ENCODE data around the gene LPP.

Gene LPP

DNA sequence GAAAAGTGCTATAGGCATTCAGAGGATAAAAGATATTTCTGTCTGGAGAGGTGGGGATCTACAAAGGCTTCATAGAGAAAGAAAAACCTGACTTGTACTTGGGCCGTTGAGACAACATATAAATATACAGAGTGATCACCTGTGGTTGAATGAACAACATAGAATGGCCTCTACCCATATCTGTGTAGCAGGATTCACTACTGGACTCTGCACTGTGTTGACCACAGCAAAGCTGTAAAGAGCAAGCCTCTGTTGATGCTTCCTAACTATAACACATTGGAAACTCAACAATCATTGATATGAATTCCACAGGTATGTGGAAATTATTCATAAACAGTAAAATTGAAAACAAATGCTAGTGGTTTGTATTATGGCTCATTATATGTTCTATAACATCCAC lies 19.1 kb upstream of the LPP start:
- DNase-seq (ENCODE audit: low read depth, low spot score) = no peak

DNA sequence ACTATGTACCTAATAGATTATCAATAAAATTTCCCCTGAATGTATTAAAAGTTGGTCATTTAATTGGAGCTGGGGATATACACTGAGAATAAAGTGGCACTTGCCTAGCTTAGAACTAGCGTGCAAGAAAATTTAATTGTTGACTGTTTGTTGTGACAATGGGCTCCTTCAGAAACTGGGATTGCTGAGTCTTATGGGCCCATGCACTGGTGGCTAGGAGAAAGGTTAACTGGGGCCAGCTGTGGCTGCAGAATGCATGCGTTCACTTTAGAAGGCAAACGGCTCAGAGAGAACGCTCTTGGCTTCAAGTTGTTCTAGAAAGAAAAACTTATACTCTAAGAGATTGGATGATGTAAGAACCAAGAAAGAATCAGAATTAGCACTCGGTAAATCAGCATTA lies 18.7 kb upstream of the LPP start:
- no peak for DNase-seq (ENCODE audit: low read depth, low spot score)

DNA sequence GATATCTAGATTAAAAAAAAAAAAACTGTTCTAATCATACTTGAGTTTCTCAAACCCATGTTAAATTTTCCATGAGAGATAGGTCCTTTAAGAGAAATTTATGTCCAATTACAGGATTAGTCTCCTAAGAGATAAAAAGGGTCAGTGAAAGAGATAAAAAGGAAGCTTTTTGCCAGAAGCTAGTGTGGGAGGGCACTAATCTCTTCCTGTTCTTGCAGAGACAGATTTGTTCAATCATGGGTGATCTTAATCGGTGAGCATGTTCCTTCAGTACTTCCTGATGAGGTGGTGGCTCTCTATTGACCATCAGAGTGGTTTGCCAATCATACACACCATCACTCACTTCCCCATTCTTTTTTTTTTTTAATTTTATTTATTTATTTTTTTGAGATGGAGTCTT lies 16.9 kb upstream of the LPP start:
- DNase-seq (ENCODE audit: low read depth, low spot score) = no peak

DNA sequence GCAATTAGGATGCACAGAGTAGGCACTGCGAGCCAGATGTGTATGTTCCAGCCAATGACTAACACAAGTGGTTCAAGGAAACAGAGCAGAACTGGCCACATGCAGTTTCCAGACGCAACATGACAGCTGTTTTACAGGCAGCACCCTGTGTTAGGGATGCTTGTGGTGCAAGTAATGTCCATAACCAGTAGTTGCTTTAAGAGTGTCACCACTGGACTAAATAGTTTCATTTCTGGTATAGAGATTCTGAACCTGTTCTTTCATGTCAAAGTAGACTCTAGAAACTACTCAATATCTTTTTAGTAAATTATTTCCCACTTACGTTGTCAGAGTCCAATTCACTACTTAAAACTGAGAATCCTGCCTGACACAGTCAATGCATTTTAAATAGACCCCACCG lies 14.5 kb upstream of the LPP start:
- no peak for DNase-seq (ENCODE audit: low read depth, low spot score)

DNA sequence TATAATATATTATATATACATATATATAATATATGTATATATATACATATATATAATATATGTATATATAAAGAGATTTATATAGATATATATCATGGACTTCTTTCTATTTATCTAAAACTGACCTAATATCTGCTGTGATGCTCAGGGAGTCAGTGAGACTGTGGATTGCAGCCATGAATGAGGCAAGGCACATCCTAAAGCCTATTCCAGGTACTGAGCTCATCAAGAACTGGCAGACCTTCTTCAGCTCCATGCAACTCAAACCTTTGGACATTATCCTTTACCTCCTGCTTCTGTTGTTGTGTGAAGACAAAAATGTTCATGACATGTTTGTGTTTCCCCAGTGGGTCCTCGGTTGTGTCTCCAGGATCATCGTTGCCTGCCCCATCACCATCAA lies 7.7 kb upstream of the LPP start:
- no peak for DNase-seq (ENCODE audit: low read depth, low spot score)

DNA sequence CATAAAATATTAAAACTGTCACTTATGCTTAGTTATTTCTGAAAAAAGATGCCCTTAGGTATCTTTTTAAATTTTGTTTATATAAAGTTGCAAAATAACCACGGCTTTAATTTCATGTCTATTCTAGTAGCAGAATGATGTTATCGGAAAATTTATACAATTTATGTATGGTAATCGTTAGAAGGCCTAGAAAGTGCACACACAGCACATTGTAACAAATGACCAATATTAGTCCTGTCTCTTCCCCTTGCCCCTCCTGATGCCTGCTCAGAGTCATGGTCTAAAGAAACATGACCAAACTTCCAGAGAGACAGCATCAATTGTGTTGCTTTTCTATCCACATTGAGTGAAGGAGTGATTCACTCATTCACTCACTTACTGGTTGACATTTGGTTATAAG lies 6.2 kb upstream of the LPP start:
- DNase-seq (ENCODE audit: low read depth, low spot score) = no peak

DNA sequence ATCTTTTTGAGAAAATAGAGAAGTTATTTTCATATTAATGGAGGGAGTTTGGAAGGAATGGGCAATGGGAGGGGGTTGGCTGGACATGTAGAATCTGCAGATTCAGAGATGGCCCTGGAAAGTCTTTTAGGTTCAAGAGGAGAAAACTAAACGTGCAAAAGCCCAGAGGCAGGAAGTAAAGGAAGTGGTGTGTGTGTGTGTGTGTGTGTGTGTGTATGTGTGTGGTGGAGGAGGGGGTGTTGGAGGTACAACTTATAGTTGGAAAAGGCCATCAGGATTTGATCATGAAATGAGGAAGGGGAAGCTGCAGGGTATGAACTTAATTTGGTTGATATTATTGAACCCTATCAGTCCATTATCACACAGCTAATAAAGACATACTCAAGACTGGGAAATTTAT lies 5.6 kb upstream of the LPP start:
- no peak for DNase-seq (ENCODE audit: low read depth, low spot score)

DNA sequence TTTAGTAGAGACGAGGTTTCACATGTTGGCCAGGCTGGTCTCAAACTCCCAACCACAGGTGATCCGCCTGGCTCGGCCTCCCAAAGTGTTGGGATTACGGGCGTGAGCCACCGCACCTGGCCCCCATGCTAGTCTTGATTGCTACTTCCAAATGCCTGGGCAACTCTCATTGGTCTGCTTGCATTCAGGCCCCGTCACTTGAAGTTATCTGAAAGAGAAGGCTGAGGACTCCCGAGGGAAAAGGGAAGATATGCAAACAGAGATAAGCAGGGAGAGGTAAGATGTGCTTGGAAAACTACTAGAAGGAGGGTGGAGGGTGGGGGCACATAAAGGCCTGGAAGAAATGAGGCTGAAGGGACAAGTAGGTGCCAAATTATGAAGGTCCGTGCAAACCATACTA lies 4.4 kb upstream of the LPP start:
- DNase-seq (ENCODE audit: low read depth, low spot score) = no peak

DNA sequence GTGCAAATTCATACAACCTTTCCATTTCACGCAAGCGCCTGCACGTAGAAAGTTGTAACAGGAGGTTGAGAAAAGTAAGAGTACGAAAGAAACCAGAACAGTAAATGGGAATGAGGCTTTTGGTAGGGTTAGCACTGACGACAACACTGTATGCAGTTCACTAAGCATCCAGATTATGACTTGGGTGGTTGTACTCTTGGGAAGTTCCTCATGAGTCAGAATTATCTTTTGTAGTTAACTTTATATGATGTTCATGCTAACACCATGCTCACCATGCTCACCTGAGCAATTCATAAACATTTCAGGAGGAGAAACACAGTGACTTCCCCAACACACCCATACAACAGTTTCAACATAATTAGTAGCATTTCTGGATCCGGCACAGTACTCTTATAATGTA lies 3.0 kb upstream of the LPP start:
- no peak for DNase-seq (ENCODE audit: low read depth, low spot score)

DNA sequence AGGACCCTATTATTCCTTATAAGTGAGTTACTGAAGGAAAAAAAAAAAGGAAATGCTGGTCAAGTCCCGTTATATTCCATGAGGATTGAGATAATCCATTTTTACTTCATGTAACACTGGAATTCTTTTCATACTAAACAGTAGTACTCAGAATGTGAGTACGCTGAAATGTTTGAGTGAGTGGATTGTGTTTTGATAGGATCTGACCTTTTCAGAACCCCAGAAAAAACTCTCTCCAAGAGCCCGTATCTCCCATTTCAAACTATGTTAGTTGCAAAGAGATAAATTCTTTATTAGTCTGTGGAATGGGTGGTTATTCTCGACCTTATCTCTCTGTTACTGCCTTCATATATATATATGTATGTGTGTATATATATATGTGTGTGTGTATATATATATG lies 2.5 kb upstream of the LPP start:
- DNase-seq (ENCODE audit: low read depth, low spot score) = no peak

DNA sequence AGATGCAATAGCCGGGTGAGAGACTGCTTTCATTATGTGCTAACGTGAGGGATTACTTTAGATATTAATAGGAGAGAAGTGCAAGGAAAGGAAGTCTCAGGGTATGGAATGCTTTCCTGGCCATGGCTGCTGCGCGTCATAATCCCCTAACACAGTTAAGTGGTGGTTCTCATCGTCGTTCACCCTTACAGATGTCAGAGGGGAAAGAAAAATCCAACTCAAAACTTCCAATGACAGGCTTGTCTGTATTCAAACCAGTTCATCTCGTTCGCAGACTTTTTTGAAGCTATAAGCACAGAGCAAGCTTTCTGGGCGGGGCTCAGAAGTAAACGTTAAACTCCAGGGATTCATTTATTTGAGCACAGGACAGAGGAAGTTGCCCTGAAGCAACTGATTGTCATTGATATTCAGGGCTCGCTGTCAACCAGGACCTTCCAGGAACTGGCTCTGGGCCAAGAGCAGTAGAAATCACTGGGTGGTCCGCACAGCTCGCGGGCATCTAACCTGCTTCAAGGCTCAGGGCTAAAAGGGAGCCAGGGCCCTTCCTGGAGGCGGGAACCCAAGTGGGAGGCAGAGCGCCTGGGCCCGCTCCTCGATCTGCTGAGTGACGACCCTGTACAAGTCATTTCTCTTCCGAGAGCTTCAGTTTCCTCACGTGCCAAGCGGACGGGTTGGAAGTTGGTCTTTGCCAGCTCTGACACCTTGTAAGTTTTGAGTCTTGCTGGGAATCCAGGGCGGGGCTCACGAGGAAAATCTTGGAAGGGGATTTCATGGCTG lies 1.1 kb upstream of the LPP start:
- DNase-seq (ENCODE audit: low read depth, low spot score) = peak; percentile 61

DNA sequence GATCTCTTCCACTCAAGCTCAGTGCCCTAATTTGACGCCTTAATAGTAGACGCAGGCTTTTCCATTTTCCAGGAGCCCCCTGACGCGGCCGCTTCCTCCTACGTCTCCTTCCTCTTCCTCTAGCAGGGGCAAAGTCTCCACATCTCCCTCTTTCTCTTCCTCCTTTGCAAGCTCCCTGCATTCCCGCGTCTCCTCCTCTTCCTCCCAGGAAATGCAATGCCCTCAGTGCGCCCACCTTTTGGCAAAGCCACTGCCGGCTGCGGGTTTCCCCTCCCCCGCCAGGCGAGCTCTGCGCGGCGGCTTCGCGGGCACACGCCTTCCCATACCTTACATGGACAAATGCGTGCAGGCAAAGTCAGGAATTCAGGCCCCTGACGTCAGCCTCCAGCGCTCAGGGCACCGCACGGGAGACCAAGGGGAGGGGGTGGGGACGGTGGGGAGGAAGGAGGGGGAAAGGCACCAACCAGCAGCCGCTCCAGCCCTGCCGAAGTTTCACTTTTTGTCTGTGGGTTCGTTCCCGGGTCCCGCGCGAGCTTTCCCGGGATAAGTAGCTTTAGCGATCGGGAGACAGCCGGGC lies 432 bp upstream of the LPP start:
- peak; percentile 82 for DNase-seq (ENCODE audit: low read depth, low spot score)

DNA sequence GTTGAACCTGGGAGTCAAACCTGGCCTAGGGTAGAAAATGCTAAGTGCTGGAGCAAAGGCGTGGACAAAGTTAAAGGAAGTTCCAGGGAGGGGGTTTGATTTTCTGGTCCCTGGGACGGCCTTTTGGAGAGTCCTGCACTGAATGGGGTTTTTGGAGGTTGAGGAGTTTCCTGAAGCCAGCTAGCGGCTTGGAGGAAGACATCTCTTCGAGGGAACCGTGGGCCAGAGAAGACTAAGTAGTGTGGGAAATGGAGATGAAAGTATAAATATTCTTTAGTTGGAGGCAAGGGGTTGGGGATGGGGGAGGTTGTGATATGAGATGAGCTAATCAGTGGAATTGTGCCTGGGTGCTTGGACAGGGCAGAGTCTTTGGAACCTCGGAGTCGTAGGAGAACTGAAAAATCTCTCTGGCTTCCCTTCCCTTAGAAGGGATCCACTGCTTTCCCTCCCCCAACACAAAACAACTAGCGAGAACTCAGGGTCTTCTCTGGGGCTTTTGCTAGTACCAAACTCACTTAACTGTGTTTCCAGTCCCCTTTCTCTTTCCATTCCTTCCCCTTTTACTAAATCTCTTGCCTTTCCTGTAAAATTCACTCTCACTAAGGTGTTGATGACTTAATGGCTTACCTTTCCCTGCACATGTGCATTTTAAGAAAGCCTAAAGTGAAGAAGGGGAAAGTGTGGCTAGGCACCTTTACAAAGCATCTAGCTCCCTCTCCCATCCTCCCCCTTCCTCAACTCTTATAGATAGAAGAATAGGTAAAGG lies 1.0 kb downstream of the LPP start:
- no peak for DNase-seq (ENCODE audit: low read depth, low spot score)

DNA sequence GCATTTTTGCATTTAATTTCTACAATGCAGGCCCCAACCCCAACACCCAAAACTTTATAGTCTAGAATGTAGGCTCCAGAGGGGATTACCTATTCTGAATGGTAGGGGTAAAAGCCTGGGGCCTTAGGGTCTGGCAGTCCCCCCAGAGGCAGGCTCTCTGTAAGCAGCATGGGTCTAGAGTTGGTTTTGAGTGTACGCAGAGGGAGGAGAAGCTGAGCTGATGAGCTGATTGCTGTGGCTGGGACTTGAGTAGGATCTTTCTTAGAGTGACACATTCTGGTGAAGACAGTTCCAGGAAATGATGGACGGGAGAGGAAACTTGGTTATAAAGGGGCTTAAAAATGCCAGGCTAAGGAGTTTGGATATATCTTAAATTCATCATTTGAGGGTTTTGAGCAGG lies 2.1 kb downstream of the LPP start:
- no peak for DNase-seq (ENCODE audit: low read depth, low spot score)

DNA sequence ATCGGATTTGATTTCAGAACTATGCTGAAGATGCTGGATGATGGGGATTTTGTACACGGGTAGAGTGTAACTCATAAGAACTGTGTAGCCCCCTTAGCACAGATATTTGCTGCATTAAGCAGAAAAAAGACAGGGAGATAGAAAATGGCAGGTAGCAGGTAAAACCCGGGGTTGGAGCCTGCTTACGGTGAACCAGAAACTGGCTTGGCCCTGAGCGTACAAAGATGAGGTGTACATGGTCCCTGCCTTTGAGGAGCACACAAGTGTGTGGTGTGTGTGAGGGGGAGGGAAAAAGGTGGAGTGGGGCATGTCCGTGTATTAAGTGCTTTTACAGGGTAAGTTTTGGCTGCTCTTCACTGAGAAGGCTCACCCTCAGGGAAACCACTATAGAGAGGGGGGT lies 3.5 kb downstream of the LPP start:
- no peak for DNase-seq (ENCODE audit: low read depth, low spot score)

DNA sequence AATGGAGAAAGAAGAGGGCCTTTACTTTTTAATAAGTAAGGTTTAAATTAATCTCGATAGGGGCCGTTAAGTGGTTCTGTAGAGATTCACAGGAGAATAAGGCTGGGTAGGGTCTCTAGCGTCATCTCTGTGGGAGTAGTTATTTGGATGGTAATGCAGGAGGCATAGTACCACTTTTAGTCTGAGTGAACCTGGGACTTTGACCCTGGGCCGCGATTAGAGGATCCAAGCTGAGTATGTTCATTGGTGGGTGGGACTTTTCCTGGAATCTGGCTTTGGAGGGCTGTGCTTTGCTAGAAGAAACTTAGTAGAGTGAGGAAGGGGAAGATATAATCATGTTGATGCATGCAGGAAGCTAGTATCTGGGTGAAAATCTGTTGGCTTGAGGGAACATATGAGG lies 4.0 kb downstream of the LPP start:
- no peak for DNase-seq (ENCODE audit: low read depth, low spot score)

DNA sequence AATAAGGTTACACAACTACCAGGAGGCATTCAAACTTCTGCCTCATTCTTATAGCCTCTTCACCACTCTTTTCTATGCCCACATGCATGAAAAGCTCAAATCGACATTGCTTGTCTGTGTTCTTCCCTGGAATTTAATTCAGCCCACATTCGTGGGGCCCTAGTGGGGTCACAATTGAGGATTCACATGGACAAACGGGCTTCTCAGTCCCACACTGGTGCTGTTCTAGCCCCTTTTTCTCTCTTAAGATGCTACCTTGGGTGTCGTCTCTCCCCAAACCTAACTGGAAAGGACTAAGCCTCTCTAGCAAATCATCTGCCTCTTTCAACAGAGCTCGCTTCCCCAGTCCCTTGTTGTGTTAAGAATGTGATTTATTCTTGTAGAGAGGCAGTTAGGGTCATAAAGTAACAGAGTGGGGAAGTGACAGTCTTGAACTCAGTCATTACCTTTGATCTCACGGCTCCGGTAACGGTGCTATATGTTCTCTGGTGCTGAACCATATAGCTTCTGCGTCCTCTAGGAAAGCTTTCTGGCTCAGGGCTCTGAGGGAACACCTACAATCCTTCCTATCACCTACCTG lies 4.9 kb downstream of the LPP start:
- no peak for DNase-seq (ENCODE audit: low read depth, low spot score)

DNA sequence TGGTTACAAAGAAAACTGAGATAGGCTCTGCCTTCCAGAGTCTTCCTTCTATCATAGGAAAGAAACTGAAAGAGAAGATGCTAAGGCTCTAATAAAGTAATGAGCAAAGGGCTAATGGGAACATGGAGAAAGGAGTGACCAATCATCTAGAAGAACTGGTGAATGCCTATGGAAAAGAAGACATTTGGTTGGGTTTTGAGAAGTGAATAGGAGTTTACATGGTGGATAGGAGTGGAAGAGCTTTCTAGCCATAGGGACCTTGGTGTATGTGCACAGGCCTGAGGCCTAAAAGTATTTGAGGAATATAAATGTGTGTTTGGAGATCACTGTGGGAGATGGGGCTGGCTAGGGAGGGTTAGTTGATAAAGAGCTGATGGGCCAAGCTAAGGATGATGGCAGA lies 6.8 kb downstream of the LPP start:
- no peak for DNase-seq (ENCODE audit: low read depth, low spot score)

DNA sequence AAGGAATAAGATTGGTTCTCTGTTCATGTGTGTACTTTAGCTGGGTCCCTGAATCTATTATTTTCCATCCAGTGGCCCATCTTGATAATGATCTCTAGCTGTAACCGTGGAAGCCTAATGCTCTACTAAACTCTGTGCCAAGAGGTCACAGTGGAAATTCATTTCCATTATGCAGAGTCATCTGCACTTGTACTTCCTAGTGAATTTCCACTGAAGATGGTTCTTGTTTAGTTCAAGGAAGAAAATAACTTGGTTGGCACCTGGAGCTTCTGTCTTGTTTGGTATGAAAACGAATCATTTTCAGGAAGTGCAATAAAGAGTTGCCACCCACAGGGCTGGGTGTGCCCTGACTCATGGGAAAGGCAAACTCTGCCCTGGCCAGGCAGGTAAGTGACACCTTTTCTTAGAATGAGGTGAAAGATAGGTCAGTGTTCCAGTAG lies 10.3 kb downstream of the LPP start:
- no peak for DNase-seq (ENCODE audit: low read depth, low spot score)

DNA sequence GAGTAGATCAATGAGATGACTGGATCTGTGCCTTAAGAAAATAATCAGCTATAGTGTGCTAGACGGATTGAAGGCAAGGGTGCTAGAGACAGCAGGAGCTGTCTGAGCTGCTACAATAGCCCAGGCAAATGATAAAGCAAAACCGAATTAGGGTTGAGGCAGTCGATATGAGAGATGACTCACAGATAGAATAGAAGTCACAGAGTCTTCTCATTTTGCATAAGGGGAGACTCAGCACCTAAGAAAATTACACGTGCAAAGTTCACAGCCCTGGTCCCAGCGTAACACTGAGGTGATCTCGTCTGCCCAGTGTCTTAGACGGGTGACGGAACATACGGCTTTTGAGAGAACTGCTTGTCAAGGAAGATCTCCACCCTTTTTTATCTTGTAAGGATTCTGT lies 11.6 kb downstream of the LPP start:
- DNase-seq (ENCODE audit: low read depth, low spot score) = no peak

DNA sequence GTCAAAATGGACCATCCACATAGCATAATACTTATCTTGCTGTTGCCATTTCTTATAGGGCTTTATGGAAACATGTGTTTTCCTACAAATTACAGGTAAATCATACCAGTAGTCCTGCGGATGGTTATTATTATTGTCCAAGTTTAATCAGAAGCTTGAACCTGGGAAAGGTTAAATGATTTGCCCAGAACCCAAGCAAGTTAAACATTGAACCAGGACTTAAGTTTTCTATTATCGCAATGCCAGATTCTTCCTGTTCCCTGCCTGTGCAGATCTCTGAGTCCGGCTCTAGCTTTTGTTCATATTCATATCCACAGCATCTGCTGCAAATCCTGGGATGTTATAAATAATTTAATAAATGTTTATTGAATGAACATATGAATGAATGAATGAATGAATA lies 12.5 kb downstream of the LPP start:
- DNase-seq (ENCODE audit: low read depth, low spot score) = no peak

DNA sequence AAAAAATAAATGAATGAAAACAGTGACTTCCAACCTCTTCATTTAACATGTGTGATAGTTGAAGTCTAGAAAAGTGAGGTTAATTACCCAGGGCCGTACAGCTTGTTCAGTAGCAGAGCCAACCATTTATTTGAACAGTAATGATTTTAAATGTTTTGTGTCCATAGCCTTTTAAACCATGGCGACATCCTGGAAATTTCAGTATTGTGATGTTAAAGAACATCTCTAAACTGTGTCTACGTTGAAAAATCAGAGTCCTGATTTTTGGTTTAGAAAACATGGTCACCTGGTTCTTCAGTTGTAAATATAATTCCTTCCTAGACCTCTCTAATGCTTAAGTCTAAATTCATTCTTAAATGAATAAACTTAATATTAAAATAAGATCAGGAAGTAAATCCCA lies 14.2 kb downstream of the LPP start:
- no peak for DNase-seq (ENCODE audit: low read depth, low spot score)

DNA sequence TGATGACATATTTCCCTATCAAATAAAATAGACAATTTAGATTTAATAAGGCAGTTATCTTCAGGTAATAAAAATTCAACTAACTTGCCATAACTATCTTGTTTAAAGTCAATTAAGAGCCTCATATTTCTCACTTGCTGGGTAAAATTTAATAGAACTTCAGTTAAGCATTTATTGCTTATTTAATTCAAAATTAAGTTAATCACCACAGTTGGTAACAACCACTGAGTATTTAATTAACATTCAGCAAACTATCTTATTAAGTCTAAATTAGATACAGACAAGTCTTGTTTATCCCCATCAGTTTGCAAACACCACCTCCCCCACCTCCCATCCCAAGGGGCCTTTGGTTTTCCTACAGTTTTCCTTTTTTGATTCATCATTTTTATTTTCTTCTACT lies 14.7 kb downstream of the LPP start:
- no peak for DNase-seq (ENCODE audit: low read depth, low spot score)
